HEK293 (cell line): ENCODE data around the gene NT5DC2.

Experiments
- MYNN ChIP-seq: fragments of 450-650 bp; formaldehyde crosslinking; IDR thresholded peaks from 2 replicates; pipeline ENCODE4 v1.5.1; 2016; ENCODE audit warnings: missing biosample characterization, missing genetic modification characterization, borderline replicate concordance
- ZBTB7A ChIP-seq: fragments of 450-650 bp; formaldehyde crosslinking; IDR thresholded peaks from 2 replicates; pipeline ENCODE4 v1.5.1; 2016; ENCODE audit warnings: low read depth, missing biosample characterization, missing genetic modification characterization
- ZNF133 ChIP-seq: fragments of 450-650 bp; formaldehyde crosslinking; IDR thresholded peaks from 2 replicates; pipeline ENCODE4 v1.5.1; 2016; ENCODE audit warnings: missing biosample characterization, missing genetic modification characterization
- ZNF146 ChIP-seq: fragments of 450-650 bp; formaldehyde crosslinking; IDR thresholded peaks from 2 replicates; pipeline ENCODE4 v1.5.1; 2016; ENCODE audit warnings: missing biosample characterization, missing genetic modification characterization
- ZNF350 ChIP-seq: fragments of 450-650 bp; formaldehyde crosslinking; IDR thresholded peaks from 2 replicates; pipeline ENCODE4 v1.5.0; 2017; ENCODE audit warnings: missing biosample characterization, mild to moderate bottlenecking, missing genetic modification characterization
- TF ChIP-seq, protein P1 (sequence below): fragments of 450-650 bp; formaldehyde crosslinking; IDR thresholded peaks from 2 replicates; pipeline ENCODE4 v1.5.1; 2016; ENCODE audit warnings: missing biosample characterization, missing genetic modification characterization
- TF ChIP-seq, protein P2 (sequence below): fragments of 450-650 bp; formaldehyde crosslinking; IDR thresholded peaks from 2 replicates; pipeline ENCODE4 v1.5.1; 2017; ENCODE audit warnings: missing biosample characterization, missing genetic modification characterization
- TF ChIP-seq, protein P3 (sequence below): fragments of 450-650 bp; formaldehyde crosslinking; conservative IDR thresholded peaks from 2 replicates; pipeline ENCODE4 v1.5.1; 2016; ENCODE audit warnings: low read depth, missing biosample characterization, missing genetic modification characterization
- TF ChIP-seq, protein P4 (sequence below): fragments of 450-650 bp; formaldehyde crosslinking; IDR thresholded peaks from 2 replicates; pipeline ENCODE4 v1.5.1; 2016; ENCODE audit warnings: missing biosample characterization, missing genetic modification characterization

DNA sequence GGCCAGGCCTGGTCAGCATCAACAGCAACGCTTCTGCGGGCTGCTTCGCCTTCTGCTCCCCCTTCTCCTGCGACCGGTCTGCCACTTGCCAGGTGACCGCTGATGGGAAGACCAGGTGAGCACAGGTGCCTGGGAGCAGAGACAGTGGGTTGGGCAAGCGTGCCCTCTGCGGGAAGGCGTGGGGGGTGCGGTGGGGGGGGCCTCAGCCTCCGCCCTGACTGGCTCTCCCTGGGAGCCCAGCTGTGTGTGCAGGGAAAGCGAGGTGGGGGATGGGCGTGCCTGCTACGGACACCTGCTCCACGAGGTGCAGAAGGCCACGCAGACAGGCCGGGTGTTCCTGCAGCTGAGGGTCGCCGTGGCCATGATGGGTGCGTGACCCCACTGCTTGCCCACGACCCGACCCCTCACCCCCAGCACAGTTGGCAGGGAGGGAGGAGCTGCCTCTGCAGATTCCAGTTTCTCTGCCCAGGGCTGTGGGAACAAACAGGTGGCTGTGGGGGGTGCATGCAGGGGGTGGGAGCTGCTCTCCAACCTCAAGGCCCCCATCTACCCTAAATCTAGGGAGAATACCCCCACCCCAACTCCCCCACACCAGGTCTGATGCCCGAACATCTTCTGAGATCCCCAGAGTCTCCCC, 29.8 kb downstream of the NT5DC2 start:
- TF ChIP-seq ZBTB7A (tag by site-specific recombination) (no peak), ZNF133 (tag by site-specific recombination) (no peak), ZNF146 (tag by site-specific recombination) (no peak), ZNF350 (tag by site-specific recombination) (no peak), MYNN (tag by site-specific recombination) (no peak)
- TF ChIP-seq, protein P1, sequence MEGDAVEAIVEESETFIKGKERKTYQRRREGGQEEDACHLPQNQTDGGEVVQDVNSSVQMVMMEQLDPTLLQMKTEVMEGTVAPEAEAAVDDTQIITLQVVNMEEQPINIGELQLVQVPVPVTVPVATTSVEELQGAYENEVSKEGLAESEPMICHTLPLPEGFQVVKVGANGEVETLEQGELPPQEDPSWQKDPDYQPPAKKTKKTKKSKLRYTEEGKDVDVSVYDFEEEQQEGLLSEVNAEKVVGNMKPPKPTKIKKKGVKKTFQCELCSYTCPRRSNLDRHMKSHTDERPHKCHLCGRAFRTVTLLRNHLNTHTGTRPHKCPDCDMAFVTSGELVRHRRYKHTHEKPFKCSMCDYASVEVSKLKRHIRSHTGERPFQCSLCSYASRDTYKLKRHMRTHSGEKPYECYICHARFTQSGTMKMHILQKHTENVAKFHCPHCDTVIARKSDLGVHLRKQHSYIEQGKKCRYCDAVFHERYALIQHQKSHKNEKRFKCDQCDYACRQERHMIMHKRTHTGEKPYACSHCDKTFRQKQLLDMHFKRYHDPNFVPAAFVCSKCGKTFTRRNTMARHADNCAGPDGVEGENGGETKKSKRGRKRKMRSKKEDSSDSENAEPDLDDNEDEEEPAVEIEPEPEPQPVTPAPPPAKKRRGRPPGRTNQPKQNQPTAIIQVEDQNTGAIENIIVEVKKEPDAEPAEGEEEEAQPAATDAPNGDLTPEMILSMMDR (tag by site-specific recombination) = 0 out of 2 replicates have a peak, but pooled peaks have one; percentile 8
- TF ChIP-seq, protein P2, sequence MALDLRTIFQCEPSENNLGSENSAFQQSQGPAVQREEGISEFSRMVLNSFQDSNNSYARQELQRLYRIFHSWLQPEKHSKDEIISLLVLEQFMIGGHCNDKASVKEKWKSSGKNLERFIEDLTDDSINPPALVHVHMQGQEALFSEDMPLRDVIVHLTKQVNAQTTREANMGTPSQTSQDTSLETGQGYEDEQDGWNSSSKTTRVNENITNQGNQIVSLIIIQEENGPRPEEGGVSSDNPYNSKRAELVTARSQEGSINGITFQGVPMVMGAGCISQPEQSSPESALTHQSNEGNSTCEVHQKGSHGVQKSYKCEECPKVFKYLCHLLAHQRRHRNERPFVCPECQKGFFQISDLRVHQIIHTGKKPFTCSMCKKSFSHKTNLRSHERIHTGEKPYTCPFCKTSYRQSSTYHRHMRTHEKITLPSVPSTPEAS (tag by site-specific recombination) = no peak
- TF ChIP-seq, protein P3, sequence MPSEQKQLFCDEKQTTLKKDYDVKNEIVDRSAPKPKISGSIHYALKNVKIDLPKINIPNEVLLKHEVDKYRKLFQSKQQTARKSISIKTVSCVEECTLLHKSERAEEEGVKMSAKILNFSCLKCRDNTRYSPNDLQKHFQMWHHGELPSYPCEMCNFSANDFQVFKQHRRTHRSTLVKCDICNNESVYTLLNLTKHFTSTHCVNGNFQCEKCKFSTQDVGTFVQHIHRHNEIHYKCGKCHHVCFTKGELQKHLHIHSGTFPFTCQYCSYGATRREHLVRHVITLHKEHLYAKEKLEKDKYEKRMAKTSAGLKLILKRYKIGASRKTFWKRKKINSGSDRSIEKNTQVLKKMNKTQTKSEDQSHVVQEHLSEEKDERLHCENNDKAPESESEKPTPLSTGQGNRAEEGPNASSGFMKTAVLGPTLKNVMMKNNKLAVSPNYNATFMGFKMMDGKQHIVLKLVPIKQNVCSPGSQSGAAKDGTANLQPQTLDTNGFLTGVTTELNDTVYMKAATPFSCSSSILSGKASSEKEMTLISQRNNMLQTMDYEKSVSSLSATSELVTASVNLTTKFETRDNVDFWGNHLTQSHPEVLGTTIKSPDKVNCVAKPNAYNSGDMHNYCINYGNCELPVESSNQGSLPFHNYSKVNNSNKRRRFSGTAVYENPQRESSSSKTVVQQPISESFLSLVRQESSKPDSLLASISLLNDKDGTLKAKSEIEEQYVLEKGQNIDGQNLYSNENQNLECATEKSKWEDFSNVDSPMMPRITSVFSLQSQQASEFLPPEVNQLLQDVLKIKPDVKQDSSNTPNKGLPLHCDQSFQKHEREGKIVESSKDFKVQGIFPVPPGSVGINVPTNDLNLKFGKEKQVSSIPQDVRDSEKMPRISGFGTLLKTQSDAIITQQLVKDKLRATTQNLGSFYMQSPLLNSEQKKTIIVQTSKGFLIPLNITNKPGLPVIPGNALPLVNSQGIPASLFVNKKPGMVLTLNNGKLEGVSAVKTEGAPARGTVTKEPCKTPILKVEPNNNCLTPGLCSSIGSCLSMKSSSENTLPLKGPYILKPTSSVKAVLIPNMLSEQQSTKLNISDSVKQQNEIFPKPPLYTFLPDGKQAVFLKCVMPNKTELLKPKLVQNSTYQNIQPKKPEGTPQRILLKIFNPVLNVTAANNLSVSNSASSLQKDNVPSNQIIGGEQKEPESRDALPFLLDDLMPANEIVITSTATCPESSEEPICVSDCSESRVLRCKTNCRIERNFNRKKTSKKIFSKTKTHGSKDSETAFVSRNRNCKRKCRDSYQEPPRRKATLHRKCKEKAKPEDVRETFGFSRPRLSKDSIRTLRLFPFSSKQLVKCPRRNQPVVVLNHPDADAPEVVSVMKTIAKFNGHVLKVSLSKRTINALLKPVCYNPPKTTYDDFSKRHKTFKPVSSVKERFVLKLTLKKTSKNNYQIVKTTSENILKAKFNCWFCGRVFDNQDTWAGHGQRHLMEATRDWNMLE (tag by site-specific recombination) = no peak
- TF ChIP-seq, protein P4, sequence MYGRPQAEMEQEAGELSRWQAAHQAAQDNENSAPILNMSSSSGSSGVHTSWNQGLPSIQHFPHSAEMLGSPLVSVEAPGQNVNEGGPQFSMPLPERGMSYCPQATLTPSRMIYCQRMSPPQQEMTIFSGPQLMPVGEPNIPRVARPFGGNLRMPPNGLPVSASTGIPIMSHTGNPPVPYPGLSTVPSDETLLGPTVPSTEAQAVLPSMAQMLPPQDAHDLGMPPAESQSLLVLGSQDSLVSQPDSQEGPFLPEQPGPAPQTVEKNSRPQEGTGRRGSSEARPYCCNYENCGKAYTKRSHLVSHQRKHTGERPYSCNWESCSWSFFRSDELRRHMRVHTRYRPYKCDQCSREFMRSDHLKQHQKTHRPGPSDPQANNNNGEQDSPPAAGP (tag by site-specific recombination) = no peak
